Mesothelial cell of epicardium (in vitro differentiated cells): ENCODE data around the gene PSMA6. TPM values are rescaled to one million over a fixed set of nuclear protein-coding genes. Genes with fewer than 3 reads are reported as not detected.

Experiments
- DNase-seq, 2 experiments: peaks; one replicate each; pipeline ENCODE4 v3.0.0; 2021; ENCODE audit warnings: low spot score in 2 of 2; ENCODE audit not compliant: unreplicated experiment in 2 of 2
- H3K27ac Mint-ChIP-seq: 2 replicates; pipeline ENCODE4 v1.8.0; 2021; ENCODE audit warnings: mixed read lengths
- H3K27me3 Mint-ChIP-seq: 2 replicates; pipeline ENCODE4 v1.8.0; 2021; ENCODE audit warnings: low read depth, mixed read lengths
- H3K36me3 Mint-ChIP-seq: 2 replicates; pipeline ENCODE4 v1.8.0; 2021; ENCODE audit warnings: mixed read lengths
- H3K4me1 Mint-ChIP-seq: 2 replicates; pipeline ENCODE4 v1.8.0; 2021; ENCODE audit warnings: mixed read lengths
- H3K4me3 Mint-ChIP-seq: 2 replicates; pipeline ENCODE4 v1.8.0; 2021; ENCODE audit warnings: mild to moderate bottlenecking, moderate library complexity, mixed read lengths
- H3K9me3 Mint-ChIP-seq: 2 replicates; pipeline ENCODE4 v1.8.0; 2021; ENCODE audit warnings: mixed read lengths
- total RNA-seq: library from RNA; stranded (reverse); gene quantifications from 3 replicates; pipeline ENCODE4 v1.2.1, GENCODE V29; 2021
- TF ChIP-seq, protein P1 (sequence below): fragments of 200-600 bp; sonication (generic); IDR thresholded peaks from one replicate; pipeline ENCODE4 v1.5.0; 2021; ENCODE audit warnings: antibody characterized with exemption; ENCODE audit not compliant: unreplicated experiment

PSMA6 gene
- total RNA-seq, 1 donor from 2014 or later = 156 TPM

DNA sequence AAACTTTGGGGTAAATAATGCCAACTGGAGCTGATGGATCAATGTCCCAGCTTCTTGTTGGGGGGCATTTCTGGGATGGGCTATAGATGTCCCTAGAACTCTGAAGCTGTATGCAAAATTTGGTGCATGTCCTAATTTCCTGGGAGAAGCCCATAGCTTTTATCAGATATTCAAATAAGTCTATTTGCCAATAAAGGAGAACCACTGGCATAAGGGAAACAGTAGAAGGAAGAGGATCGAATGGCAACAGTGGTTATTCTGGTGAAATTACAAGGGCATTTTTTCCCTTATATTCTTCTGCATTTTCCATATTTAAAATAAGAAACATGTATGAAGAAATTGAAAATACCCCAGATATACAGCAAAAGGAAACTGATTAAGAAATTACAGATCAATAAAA is 34.2 kb downstream of the PSMA6 start:
- Mint-ChIP-seq H3K4me1 (no peaks in the 10 kb centered on the region), H3K36me3 (no peaks in the 10 kb centered on the region), H3K9me3 (no peaks in the 10 kb centered on the region), H3K4me3 (no peak overlapping the region), H3K27me3 (no peaks in the 10 kb centered on the region), H3K27ac (no peak overlapping the region)
- DNase-seq = no peak
- TF ChIP-seq, protein P1, sequence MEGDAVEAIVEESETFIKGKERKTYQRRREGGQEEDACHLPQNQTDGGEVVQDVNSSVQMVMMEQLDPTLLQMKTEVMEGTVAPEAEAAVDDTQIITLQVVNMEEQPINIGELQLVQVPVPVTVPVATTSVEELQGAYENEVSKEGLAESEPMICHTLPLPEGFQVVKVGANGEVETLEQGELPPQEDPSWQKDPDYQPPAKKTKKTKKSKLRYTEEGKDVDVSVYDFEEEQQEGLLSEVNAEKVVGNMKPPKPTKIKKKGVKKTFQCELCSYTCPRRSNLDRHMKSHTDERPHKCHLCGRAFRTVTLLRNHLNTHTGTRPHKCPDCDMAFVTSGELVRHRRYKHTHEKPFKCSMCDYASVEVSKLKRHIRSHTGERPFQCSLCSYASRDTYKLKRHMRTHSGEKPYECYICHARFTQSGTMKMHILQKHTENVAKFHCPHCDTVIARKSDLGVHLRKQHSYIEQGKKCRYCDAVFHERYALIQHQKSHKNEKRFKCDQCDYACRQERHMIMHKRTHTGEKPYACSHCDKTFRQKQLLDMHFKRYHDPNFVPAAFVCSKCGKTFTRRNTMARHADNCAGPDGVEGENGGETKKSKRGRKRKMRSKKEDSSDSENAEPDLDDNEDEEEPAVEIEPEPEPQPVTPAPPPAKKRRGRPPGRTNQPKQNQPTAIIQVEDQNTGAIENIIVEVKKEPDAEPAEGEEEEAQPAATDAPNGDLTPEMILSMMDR = no peak

- Mint-ChIP-seq H3K9me3 (no peaks in the 10 kb centered on the region), H3K4me3 (peak overlapping the region; percentile 43), H3K27ac (peak overlapping the region; percentile 99), H3K4me1 (peaks cover 49% of the 10 kb centered on the region), H3K36me3 (no peaks in the 10 kb centered on the region), H3K27me3 (no peaks in the 10 kb centered on the region)
- TF ChIP-seq, protein P1 = no peak
- peak; percentile 48 to 74 for DNase-seq
Observed at GRCh38 chr14:35331605-35332516, 39.7 kb downstream of the PSMA6 start.

- peaks cover 52% of the 10 kb centered on the region for H3K4me1 Mint-ChIP-seq
- H3K9me3 Mint-ChIP-seq = no peaks in the 10 kb centered on the region
- TF ChIP-seq, protein P1 = no peak
- DNase-seq = no peak
- H3K27ac Mint-ChIP-seq = peak overlapping the region; percentile 99
- no peaks in the 10 kb centered on the region for H3K27me3 Mint-ChIP-seq
- H3K36me3 Mint-ChIP-seq = no peaks in the 10 kb centered on the region
- peak overlapping the region; percentile 43 for H3K4me3 Mint-ChIP-seq
Observed at GRCh38 chr14:35332517-35333263, 40.5 kb downstream of the PSMA6 start.

DNA sequence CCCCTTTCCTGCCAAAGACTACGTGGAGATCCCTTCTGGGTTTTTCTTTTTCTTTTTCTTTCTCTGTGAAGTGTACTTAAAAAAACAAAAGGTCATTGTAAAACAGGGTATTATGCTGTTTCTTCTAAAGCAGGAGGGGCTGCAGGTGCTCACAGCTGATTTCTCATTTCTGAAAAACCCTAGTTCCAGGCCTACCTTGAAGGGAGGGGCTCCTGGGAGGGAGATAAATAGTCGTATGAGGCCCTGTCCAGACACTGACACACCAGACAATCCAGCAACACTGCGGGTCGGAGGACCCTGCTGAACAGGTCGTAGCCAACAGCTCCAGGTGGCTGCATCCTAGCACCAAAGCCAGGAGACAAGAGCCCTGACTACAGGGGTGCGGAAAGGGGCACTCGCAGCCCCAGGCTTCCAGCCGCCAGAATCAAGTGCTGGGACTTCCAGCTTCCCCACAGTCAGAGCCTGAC is 41.1 kb downstream of the PSMA6 start:
- H3K4me3 Mint-ChIP-seq = no peak overlapping the region
- H3K9me3 Mint-ChIP-seq = no peaks in the 10 kb centered on the region
- H3K36me3 Mint-ChIP-seq = no peaks in the 10 kb centered on the region
- H3K4me1 Mint-ChIP-seq = peaks cover 52% of the 10 kb centered on the region
- no peak for DNase-seq
- peak overlapping the region; percentile 99 for H3K27ac Mint-ChIP-seq
- no peaks in the 10 kb centered on the region for H3K27me3 Mint-ChIP-seq
- TF ChIP-seq, protein P1 = no peak

- Mint-ChIP-seq H3K36me3 (no peaks in the 10 kb centered on the region), H3K27me3 (no peaks in the 10 kb centered on the region), H3K27ac (peak overlapping the region; percentile 99), H3K9me3 (no peaks in the 10 kb centered on the region), H3K4me1 (peaks cover 52% of the 10 kb centered on the region), H3K4me3 (no peak overlapping the region)
- TF ChIP-seq, protein P1 = no peak
- DNase-seq = no peak
Observed at GRCh38 chr14:35333797-35334743, 41.9 kb downstream of the PSMA6 start.
